CD4-positive, alpha-beta T cell treated with Interleukin-15 for 4 hours (primary cell): Measurements from ENCODE around the gene TPSAB1.
"Not testable (repeated sequence)": the region's sequence is repeated elsewhere in the genome, so short reads cannot be mapped to it uniquely, and the experiment has no call there.

Experiments used
- DNase-seq: peaks from one replicate; pipeline ENCODE4 v3.0.0-alpha.2; 2020; ENCODE audit warnings: low spot score

The TPSAB1 gene

DNA sequence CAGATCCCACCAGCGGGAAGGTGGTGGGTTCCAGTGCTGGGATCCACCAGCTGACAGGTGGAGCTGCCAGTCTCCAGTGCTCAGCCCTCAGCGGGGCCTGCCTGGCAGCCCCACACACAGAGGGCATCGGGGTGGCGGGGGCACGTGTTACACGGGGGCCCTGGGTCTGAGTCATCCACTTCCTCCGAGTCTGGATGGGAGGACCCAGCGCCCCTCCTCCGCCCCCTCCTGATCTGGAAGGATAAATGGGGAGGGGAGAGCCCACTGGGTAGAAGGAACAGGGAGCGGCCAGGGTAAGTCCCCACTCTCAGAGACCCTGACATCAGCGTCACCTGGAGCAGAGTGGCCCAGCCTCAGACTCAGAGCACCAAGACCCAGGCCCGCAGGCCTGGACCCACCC, at the start of gene TPSAB1:
Gene TPSAB1 (plus strand): TSS at position 270 of the 400 bp plus-strand sequence. CDS start 234 bp downstream, outside the sequence.
- DNase-seq, result not testable (repeated sequence)

- DNase-seq, result not testable (repeated sequence)
Measured at GRCh38 chr16:1190789-1191188, 49.7 kb upstream of the TPSAB1 start.

DNA sequence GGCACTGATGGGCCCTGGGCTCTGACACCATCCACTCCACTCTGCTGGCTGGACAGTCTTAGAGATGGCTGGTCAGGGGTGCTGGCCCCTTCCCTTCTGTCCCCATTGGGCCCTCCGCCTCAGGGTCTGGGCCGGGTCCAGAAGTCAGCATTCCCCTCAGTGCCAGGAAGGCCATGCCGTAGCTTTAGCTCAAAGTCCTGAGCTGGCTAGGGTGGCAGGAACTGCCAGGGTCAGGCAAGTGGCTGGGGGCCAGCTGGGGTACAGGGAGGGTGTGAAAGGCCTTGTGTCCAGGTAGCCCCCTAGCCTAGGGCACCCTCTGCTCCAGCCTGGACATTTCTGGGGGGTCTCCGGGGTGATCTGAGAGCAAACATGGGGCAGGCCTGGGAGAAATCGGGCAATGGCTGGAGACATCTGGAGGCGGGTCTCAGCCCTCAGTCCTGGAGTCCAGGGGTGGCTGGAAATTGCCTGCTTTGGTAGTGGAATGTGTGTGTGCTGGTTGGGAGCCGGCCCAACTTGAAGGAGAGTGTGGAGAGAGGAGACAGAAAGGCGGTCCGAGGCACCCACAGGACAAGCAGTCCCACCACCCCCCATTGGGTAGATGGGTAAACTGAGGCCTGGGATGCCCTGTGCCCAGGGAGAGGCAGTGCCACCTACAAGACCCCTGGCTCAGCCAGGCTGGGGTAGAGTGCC, 48.0 kb upstream of the TPSAB1 start:
- no peak for DNase-seq

DNA sequence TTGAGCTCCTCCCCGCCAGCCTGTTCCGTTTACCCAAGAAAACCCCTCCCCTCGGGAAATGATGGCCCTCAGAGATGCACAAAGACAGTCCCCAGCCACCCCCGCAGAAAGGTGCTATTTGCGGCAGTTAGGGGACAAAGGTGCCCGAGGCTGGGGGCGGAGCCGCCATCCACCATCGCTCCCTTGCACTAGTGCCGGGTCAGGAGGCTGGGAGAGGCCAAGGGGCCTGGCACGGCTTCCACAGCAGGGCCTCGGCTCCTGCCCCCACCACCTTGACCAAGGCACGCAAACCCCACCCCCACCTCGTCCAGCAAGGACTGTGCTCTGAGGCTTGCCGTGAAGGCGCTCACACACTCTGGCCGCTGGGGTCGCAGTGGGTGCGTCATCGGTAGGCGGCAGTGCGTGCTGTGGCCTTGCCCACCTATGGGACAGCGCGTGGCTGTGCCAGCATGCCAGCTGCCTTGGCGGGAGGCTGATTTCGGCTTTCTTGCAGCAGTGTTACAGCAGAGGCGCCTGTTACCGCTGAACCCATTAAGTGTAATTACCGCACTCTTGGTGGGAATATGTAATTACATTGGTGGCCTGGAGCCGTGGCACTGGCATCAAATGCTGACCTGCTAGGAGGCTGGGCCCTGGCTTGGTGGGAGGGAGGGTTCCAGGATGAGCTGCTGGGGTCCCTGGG, 47.2 kb upstream of the TPSAB1 start:
- no peak for DNase-seq

GRCh38 chr16:1193825-1194581, 46.5 kb upstream of the TPSAB1 start:
- DNase-seq, result no peak

DNA sequence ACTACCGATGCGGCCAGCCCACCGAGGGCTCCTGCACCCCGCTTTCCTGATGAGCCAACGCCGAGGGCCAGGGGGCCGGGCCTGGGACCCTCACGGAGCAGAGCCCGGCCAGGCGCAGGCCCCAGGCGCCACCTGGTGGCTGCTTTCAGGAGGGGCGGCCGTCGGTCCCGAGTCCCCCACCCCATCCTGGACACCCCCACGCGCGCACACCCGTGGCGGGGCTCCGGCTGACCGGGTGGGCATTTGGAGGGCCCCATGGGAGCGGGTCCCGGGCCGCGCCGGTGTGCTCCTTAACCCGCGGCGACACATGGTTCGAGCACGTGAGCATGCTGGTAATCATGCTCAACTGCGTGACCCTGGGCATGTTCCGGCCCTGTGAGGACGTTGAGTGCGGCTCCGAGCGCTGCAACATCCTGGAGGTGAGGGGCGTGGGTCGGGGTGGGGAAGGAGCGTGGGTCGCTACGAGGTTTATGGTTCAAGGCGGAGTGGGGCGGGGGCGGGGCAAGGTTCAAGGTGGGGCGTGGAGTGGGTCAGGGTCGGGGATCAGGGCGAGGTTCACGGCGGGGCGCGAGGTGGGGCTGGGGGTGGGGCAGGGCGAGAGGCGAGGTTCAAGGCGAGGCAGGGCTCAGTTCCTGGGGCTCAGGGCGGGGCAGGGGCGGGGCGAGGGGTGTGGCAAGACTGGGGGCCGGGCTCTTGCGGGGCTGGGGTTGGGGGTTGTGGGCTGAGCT, 45.7 kb upstream of the TPSAB1 start:
- DNase-seq, result no peak

DNA sequence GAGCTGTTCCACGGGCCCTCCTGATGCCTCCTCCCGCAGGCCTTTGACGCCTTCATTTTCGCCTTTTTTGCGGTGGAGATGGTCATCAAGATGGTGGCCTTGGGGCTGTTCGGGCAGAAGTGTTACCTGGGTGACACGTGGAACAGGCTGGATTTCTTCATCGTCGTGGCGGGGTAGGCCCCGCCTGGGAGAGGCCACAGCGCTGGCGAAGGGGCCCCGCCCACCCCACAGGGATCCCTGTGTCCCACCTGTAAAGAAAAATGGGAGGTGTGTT, 45.2 kb upstream of the TPSAB1 start:
- DNase-seq, result no peak

DNA sequence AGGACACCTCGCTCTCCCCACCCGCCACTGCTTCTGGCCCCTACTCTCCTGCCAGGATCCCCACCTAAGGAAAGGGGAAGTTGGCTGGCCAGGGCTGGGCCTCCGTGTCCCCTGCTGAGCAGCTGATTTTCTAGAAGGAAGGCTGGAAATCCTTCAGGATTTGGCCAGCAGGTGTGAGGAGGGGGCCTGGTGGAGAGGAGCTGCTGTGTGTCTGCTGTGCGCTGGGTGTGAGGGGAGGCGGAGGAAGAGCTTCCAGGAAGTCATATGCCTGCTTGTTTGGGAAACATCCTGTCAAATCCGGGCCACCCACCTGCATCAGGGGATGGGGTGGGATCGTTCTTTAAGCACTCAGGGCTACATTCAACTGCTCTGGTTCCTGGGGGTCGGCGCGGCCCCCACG, 44.0 kb upstream of the TPSAB1 start:
- DNase-seq, result no peak

DNA sequence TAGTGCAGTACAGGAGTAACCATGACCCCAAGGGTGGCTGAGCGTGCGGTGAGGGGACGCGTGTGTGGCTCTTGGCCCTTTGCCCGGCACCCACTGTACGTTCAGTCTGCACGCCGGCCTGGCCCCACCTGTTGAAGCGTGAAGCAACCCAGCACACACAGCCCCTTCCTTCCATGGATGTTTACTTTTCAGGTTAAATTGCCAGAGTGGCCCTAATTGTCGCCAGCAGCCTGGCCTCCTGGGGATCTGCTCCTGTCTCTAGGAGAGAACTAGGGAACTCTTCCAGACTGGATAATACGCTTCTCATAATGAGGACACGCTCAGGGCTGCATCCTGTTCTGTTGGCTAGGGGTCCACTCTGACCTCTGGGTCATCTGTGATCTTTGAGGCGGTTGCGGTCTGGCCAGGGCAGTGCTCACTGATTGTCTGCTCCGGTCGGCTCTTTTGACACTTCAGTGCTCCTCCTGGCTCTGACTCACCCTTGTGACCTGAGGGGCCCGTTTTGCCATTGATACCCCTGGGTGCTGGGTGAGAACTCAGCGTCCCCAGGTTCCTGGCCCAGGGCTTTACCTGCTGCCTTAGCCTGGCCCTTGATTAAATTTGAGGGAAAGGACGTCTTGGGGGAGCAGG, 43.2 kb upstream of the TPSAB1 start:
- DNase-seq, result no peak

- no peak for DNase-seq
Measured at GRCh38 chr16:1198194-1198593, 42.3 kb upstream of the TPSAB1 start.

DNA sequence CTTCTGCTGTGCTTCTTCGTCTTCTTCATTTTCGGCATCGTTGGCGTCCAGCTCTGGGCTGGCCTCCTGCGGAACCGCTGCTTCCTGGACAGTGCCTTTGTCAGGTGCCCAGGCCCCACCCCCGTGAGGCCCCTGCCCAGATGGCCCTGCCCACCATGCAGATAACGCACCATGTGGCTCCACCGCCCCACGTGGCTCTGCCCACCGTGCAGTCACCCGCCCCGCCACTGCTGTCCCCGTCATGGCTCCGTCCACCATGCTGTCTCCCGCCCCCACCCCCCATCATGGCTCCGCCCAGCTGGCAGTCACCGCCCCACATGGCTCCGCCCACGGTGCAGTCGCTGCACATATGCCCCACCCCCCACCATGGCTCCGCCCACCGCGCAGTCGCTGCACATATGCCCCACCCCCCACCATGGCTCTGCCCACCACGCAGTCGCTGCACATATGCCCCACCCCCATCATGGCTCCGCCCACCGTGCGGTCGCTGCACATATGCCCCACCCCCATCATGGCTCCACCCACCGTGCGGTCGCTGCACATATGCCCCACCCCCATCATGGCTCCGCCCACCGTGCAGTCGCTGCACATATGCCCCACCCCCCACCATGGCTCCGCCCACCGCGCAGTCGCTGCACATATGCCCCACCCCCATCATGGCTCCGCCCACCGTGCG, 41.7 kb upstream of the TPSAB1 start:
- DNase-seq, result not testable (repeated sequence)

GRCh38 chr16:1199347-1200013, 41.0 kb upstream of the TPSAB1 start:
- DNase-seq, result no peak

DNA sequence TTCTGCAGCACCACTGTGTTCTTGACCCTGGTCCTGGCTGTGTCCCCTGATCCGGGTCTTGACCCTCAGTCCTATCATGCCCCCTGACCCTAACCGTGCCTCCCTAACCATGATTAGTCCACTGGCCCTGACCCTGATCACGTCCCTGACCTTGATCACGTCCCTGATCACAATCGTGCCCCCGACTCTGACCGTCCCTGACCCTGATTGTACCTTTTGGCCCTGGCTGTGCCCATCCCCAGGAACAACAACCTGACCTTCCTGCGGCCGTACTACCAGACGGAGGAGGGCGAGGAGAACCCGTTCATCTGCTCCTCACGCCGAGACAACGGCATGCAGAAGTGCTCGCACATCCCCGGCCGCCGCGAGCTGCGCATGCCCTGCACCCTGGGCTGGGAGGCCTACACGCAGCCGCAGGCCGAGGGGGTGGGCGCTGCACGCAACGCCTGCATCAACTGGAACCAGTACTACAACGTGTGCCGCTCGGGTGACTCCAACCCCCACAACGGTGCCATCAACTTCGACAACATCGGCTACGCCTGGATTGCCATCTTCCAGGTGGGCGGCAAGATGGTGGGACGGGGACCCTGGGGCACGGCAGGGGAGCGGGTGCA, 40.4 kb upstream of the TPSAB1 start:
- DNase-seq, result no peak

- DNase-seq, result no peak
Measured at GRCh38 chr16:1201444-1201843, 39.1 kb upstream of the TPSAB1 start.

DNA sequence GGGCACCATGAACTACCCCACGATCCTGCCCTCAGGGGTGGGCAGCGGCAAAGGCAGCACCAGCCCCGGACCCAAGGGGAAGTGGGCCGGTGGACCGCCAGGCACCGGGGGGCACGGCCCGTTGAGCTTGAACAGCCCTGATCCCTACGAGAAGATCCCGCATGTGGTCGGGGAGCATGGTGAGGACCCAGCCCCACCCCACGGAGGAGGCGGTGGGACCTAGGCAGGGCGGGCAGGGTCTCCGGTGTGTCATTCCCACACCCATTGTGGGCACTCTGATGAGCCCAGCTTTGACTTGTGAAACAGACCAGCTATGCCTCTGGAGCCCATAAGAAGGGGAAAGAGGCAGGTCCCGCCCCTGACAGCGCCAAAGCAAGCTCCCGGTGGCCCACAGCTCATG, 38.2 kb upstream of the TPSAB1 start:
- DNase-seq, result no peak

DNA sequence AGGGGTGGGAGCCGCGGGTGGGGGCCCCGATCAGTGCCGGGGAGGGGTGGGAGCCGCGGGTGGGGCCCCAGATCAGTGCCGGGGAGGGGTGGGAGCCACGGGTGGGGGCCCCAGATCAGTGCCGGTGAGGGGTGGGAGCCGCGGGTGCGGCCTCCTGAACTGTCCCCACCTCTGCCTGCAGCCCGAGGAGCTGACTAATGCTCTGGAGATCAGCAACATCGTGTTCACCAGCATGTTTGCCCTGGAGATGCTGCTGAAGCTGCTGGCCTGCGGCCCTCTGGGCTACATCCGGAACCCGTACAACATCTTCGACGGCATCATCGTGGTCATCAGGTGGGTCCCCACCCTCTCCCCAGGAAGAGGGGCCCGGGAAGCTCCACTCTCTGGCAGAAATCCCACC, 35.6 kb upstream of the TPSAB1 start:
- DNase-seq, result no peak

- DNase-seq, result no peak
Measured at GRCh38 chr16:1206326-1206725, 34.2 kb upstream of the TPSAB1 start.

DNA sequence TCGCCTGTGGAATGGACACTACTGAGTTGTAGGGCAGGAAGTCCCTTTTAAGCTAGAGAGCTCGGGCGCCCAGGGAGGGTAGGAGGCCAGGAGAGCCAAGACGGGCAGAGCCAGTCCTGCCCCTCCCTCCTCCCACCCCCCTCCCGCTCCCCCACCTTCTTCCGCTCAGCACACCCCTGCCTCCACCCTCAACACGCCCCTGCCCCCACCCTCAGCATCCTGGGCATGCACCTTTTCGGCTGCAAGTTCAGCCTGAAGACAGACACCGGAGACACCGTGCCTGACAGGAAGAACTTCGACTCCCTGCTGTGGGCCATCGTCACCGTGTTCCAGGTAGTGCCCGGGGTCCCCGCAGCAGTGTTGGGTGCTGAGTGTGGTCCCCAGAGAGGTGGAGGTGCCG, 33.7 kb upstream of the TPSAB1 start:
- DNase-seq, result no peak

GRCh38 chr16:1208239-1208830, 32.2 kb upstream of the TPSAB1 start:
- DNase-seq, result peak; percentile 3

GRCh38 chr16:1209081-1209480, 31.4 kb upstream of the TPSAB1 start:
- DNase-seq, result no peak
